IMR-90 (cell line): ENCODE data around the gene MAPK10. TPM values are rescaled to one million over a fixed set of nuclear protein-coding genes. Genes with fewer than 3 reads are reported as not detected.

ENCODE experiments used
- ATAC-seq: fragments of 200-7000 bp; cut with Tn5 transposase; 2 replicates; pipeline ENCODE4 v1.9.1; 2020; ENCODE audit warnings: low read depth, mild to moderate bottlenecking, moderate library complexity
- BruUV-seq: library from RNA; stranded (reverse); fragments of 400-500 nt; replicated peaks from 2 replicates; lab custom pipeline; 2021; lab: Mats Ljungman, UMichigan
- CTCF ChIA-PET: fragments of 300-600 bp; formaldehyde crosslinking; extraction: SDS; loops from one replicate; lab custom pipeline; 2021; ENCODE audit warnings: antibody characterized with exemption; lab: Yijun Ruan, JAX
- POLR2A ChIA-PET: fragments of 300-600 bp; sonication (Branson Sonifier 250); formaldehyde crosslinking; loops from one replicate; lab custom pipeline; 2022; ENCODE audit warnings: antibody characterized with exemption; ENCODE audit not compliant: unreplicated experiment; lab: Charles Lee
- DNase-seq: peaks from one replicate; pipeline ENCODE4 v3.0.0; 2013
- H2AFZ ChIP-seq: replicated peaks from 2 replicates; pipeline ENCODE3; 2013; ENCODE audit warnings: low read length, mild to moderate bottlenecking; ENCODE audit not compliant: poor library complexity
- H2AK5ac ChIP-seq: 2 replicates; pipeline ENCODE4 v1.6.1; 2013; ENCODE audit warnings: low read depth, low read length, inconsistent platforms
- H2AK9ac ChIP-seq: replicated peaks from 2 replicates; pipeline ENCODE3; 2013; ENCODE audit warnings: mild to moderate bottlenecking, low read depth, low read length, moderate library complexity; ENCODE audit not compliant: poor library complexity
- H2BK120ac ChIP-seq: 2 replicates; pipeline ENCODE4 v1.6.1; 2013; ENCODE audit warnings: low read depth, low read length, inconsistent platforms
- H2BK15ac ChIP-seq: 3 replicates; pipeline ENCODE4 v1.6.1; 2013; ENCODE audit warnings: low read depth, low read length, inconsistent platforms
- H2BK20ac ChIP-seq: 2 replicates; pipeline ENCODE4 v1.6.1; 2013; ENCODE audit warnings: low read depth, mild to moderate bottlenecking, inconsistent platforms, low read length, moderate library complexity
- H2BK5ac ChIP-seq: 2 replicates; pipeline ENCODE4 v1.6.1; 2013; ENCODE audit warnings: mild to moderate bottlenecking, low read depth, low read length, inconsistent platforms; ENCODE audit not compliant: poor library complexity, severe bottlenecking
- H3K14ac ChIP-seq: replicated peaks from 2 replicates; pipeline ENCODE4 v1.6.1; 2013; ENCODE audit warnings: low read depth, low read length, inconsistent platforms
- H3K18ac ChIP-seq: 2 replicates; pipeline ENCODE4 v1.6.1; 2013; ENCODE audit warnings: low read depth, low read length, control low read depth
- H3K23ac ChIP-seq: 2 replicates; pipeline ENCODE4 v1.6.1; 2013; ENCODE audit warnings: low read depth, low read length, inconsistent platforms
- H3K27ac ChIP-seq: 2 replicates; pipeline ENCODE4 v1.5.1; 2013; ENCODE audit warnings: mild to moderate bottlenecking, control low read depth, low read length; ENCODE audit not compliant: insufficient read depth
- H3K27me3 ChIP-seq: 2 replicates; pipeline ENCODE4 v1.6.1; 2013; ENCODE audit warnings: low read length; ENCODE audit not compliant: control insufficient read depth, insufficient read depth
- H3K36me3 ChIP-seq: 2 replicates; pipeline ENCODE4 v1.6.1; 2013; ENCODE audit warnings: low read length, mixed read lengths; ENCODE audit not compliant: control insufficient read depth, insufficient read depth
- H3K4ac ChIP-seq: 2 replicates; pipeline ENCODE4 v1.6.1; 2013; ENCODE audit warnings: low read depth, low read length, inconsistent platforms
- H3K4me1 ChIP-seq: 2 replicates; pipeline ENCODE4 v1.6.1; 2013; ENCODE audit warnings: low read length, mixed read lengths; ENCODE audit not compliant: control insufficient read depth, insufficient read depth
- H3K4me2 ChIP-seq: 2 replicates; pipeline ENCODE4 v1.6.1; 2013; ENCODE audit warnings: low read depth, mild to moderate bottlenecking, control low read depth, low read length, moderate library complexity
- H3K4me3 ChIP-seq: 2 replicates; pipeline ENCODE4 v1.5.1; 2013; ENCODE audit warnings: low read depth, mild to moderate bottlenecking, control low read depth, low read length, moderate library complexity; ENCODE audit not compliant: insufficient read depth
- H3K56ac ChIP-seq: 2 replicates; pipeline ENCODE4 v1.6.1; 2013; ENCODE audit warnings: low read length, inconsistent platforms; ENCODE audit not compliant: insufficient read depth; ENCODE audit errors: extremely low read depth
- H3K79me1 ChIP-seq, 2 experiments: 2 replicates each; pipeline ENCODE4 v1.6.1; 2013; ENCODE audit warnings: low read length in 2 of 2, inconsistent platforms in 1 of 2, low read depth in 1 of 2
- H3K9ac ChIP-seq: 2 replicates; pipeline ENCODE4 v1.6.1; 2013; ENCODE audit warnings: low read depth, low read length, control low read depth
- H3K9me1 ChIP-seq: 2 replicates; pipeline ENCODE4 v1.6.1; 2013; ENCODE audit warnings: low read length, inconsistent platforms; ENCODE audit not compliant: insufficient read depth
- H3K9me3 ChIP-seq: 2 replicates; pipeline ENCODE4 v1.6.1; 2013; ENCODE audit warnings: low read length; ENCODE audit not compliant: control insufficient read depth, insufficient read depth
- H4K20me1 ChIP-seq: 2 replicates; pipeline ENCODE4 v1.6.1; 2013; ENCODE audit warnings: low read length, inconsistent platforms; ENCODE audit not compliant: insufficient read depth
- H4K5ac ChIP-seq: 2 replicates; pipeline ENCODE4 v1.6.1; 2013; ENCODE audit warnings: mild to moderate bottlenecking, low read depth, low read length, control low read depth
- H4K8ac ChIP-seq, 2 experiments: 2 replicates each; pipeline ENCODE4 v1.6.1; 2013; ENCODE audit warnings: low read depth in 2 of 2, low read length in 2 of 2, control low read depth in 1 of 2, inconsistent platforms in 1 of 2
- H4K91ac ChIP-seq: 2 replicates; pipeline ENCODE4 v1.6.1; 2013; ENCODE audit warnings: low read depth, low read length, inconsistent platforms; ENCODE audit not compliant: insufficient read depth
- BHLHE40 ChIP-seq: fragments of 150-350 bp; IDR thresholded peaks from 2 replicates; pipeline ENCODE4 v1.6.1; 2016; ENCODE audit warnings: mild to moderate bottlenecking, low read depth, low read length
- CEBPB ChIP-seq: IDR thresholded peaks from 2 replicates; pipeline ENCODE4 v1.6.1; 2012; ENCODE audit warnings: low read depth, low read length, improper control_type of control experiment
- CHD1 ChIP-seq: IDR thresholded peaks from 2 replicates; pipeline ENCODE4 v1.6.1; 2012; ENCODE audit warnings: low read depth, low read length, improper control_type of control experiment
- FOS ChIP-seq: fragments of 150-350 bp; IDR thresholded peaks from 2 replicates; pipeline ENCODE4 v1.6.1; 2016; ENCODE audit warnings: low read depth, low read length
- MAFK ChIP-seq: IDR thresholded peaks from 2 replicates; pipeline ENCODE4 v1.6.1; 2012; ENCODE audit warnings: low read depth, low read length, improper control_type of control experiment
- MAZ ChIP-seq: IDR thresholded peaks from 2 replicates; pipeline ENCODE4 v1.6.1; 2012; ENCODE audit warnings: low read depth, mild to moderate bottlenecking, low read length, improper control_type of control experiment, moderate library complexity, borderline replicate concordance
- MXI1 ChIP-seq: IDR thresholded peaks from 2 replicates; pipeline ENCODE4 v1.6.1; 2012; ENCODE audit warnings: low read depth, mild to moderate bottlenecking, low read length, moderate library complexity, borderline replicate concordance
- NFE2L2 ChIP-seq: fragments of 150-350 bp; IDR thresholded peaks from 2 replicates; pipeline ENCODE4 v1.6.1; 2016; ENCODE audit warnings: low read depth, mild to moderate bottlenecking, low read length
- POLR2A ChIP-seq: IDR thresholded peaks from 2 replicates; pipeline ENCODE4 v1.6.1; 2012; ENCODE audit warnings: mild to moderate bottlenecking, low read depth, low read length
- RAD21 ChIP-seq: IDR thresholded peaks from 2 replicates; pipeline ENCODE4 v1.6.1; 2012; ENCODE audit warnings: low read length, improper control_type of control experiment
- RCOR1 ChIP-seq: IDR thresholded peaks from 2 replicates; pipeline ENCODE4 v1.6.1; 2012; ENCODE audit warnings: mild to moderate bottlenecking, low read length, improper control_type of control experiment; ENCODE audit not compliant: insufficient replicate concordance
- RFX5 ChIP-seq: IDR thresholded peaks from 2 replicates; pipeline ENCODE4 v1.8.0; 2012; ENCODE audit warnings: low read depth, mild to moderate bottlenecking, low read length, moderate library complexity
- SMC3 ChIP-seq: fragments of 150-350 bp; IDR thresholded peaks from 2 replicates; pipeline ENCODE4 v1.6.1; 2016; ENCODE audit warnings: low read depth, mild to moderate bottlenecking, antibody characterized with exemption, low read length, moderate library complexity
- WGBS, 2 experiments: methylation state at CpG; one replicate each; pipeline versions ENCODE4 v1.1.5 to v1.1.7; 2013; ENCODE audit warnings: missing lambda C conversion rate in 2 of 2; ENCODE audit not compliant: insufficient read length in 1 of 2; ENCODE audit errors: extremely low coverage in 2 of 2; 5-methylcytosine and 5-hydroxymethylcytosine counted together
- dilution Hi-C: fragments of 300-500 bp; cut with HindIII; formaldehyde crosslinking; loops from one replicate; pipeline ENCODE4 v1.14.3; 2018; ENCODE audit warnings: low sequenced_read_pairs; ENCODE audit not compliant: unreplicated experiment
- in situ Hi-C: fragments of 300-500 bp; cut with MboI; formaldehyde crosslinking; loops from 3 replicates; pipeline ENCODE4 v1.14.3; 2019; ENCODE audit warnings: low sequenced_read_pairs, inconsistent platforms, mixed read lengths
- intact Hi-C: fragments of 100-400 bp; cut with micrococcal nuclease; formaldehyde crosslinking; loops from 2 replicates; pipeline ENCODE4 v1.10.0; 2022
- polyA plus RNA-seq, 3 experiments: library from polyadenylated mRNA; depleted of rRNA; stranded (reverse); fragments of >200 nt; gene quantifications; 2 replicates each; pipeline ENCODE4 v1.2.3, GENCODE V29; 2012; ENCODE audit warnings: low replicate concordance in 1 of 3
- total RNA-seq: library from RNA; depleted of rRNA; stranded (reverse); fragments of >200 nt; gene quantifications from 2 replicates; pipeline ENCODE4 v1.2.3, GENCODE V29; 2012
- TF ChIP-seq, protein P1 (sequence below): conservative IDR thresholded peaks from 2 replicates; pipeline ENCODE4 v1.5.1; 2012; ENCODE audit warnings: mild to moderate bottlenecking, low read depth, low read length, improper control_type of control experiment
- TF ChIP-seq, protein P2 (sequence below): fragments of 150-350 bp; IDR thresholded peaks from 2 replicates; pipeline ENCODE4 v1.6.1; 2017; ENCODE audit warnings: mild to moderate bottlenecking, antibody characterized with exemption, low read length, low read depth
- TF ChIP-seq, protein P3 (sequence below): fragments of 150-350 bp; IDR thresholded peaks from 2 replicates; pipeline ENCODE4 v1.6.1; 2016; ENCODE audit warnings: low read depth, mild to moderate bottlenecking, low read length, moderate library complexity, borderline replicate concordance

MAPK10 gene
- total and polyA plus RNA-seq, 2 of the 4 experiments (the other 2 are of a cell fraction) = 2.8 to 6.5 TPM

- no peak overlapping the region for H3K18ac ChIP-seq
- no peak overlapping the region for H2BK120ac ChIP-seq
- H3K4me2 ChIP-seq = no peak overlapping the region
- in situ Hi-C loops = no loop called here
- dilution Hi-C loops = no loop called here
- no peak overlapping the region for H2AK5ac ChIP-seq
- no peak overlapping the region for H4K91ac ChIP-seq
- H4K20me1 ChIP-seq = no peaks in the 10 kb centered on the region
- H3K23ac ChIP-seq = no peak overlapping the region
- no CpG with 5 or more reads among the region's 2 CpGs for WGBS, 2 experiments
- DNase-seq (no peak), ATAC-seq (no peak)
- H2BK15ac ChIP-seq = no peak overlapping the region
- no peaks in the 10 kb centered on the region for H3K36me3 ChIP-seq
- H3K27ac ChIP-seq = no peak overlapping the region
- CTCF ChIA-PET = no interaction called here
- no peaks in the 10 kb centered on the region for H3K79me1 ChIP-seq
- TF ChIP-seq MXI1 (no peak), CHD1 (no peak), RCOR1 (no peak), FOS (no peak), POLR2A (no peak), SMC3 (no peak), RAD21 (no peak), RFX5 (no peak), CEBPB (no peak), MAZ (no peak), MAFK (no peak), NFE2L2 (no peak), BHLHE40 (no peak)
- TF ChIP-seq, protein P1, sequence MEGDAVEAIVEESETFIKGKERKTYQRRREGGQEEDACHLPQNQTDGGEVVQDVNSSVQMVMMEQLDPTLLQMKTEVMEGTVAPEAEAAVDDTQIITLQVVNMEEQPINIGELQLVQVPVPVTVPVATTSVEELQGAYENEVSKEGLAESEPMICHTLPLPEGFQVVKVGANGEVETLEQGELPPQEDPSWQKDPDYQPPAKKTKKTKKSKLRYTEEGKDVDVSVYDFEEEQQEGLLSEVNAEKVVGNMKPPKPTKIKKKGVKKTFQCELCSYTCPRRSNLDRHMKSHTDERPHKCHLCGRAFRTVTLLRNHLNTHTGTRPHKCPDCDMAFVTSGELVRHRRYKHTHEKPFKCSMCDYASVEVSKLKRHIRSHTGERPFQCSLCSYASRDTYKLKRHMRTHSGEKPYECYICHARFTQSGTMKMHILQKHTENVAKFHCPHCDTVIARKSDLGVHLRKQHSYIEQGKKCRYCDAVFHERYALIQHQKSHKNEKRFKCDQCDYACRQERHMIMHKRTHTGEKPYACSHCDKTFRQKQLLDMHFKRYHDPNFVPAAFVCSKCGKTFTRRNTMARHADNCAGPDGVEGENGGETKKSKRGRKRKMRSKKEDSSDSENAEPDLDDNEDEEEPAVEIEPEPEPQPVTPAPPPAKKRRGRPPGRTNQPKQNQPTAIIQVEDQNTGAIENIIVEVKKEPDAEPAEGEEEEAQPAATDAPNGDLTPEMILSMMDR = no peak
- TF ChIP-seq, protein P2, sequence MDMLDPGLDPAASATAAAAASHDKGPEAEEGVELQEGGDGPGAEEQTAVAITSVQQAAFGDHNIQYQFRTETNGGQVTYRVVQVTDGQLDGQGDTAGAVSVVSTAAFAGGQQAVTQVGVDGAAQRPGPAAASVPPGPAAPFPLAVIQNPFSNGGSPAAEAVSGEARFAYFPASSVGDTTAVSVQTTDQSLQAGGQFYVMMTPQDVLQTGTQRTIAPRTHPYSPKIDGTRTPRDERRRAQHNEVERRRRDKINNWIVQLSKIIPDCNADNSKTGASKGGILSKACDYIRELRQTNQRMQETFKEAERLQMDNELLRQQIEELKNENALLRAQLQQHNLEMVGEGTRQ = no peak
- TF ChIP-seq, protein P3, sequence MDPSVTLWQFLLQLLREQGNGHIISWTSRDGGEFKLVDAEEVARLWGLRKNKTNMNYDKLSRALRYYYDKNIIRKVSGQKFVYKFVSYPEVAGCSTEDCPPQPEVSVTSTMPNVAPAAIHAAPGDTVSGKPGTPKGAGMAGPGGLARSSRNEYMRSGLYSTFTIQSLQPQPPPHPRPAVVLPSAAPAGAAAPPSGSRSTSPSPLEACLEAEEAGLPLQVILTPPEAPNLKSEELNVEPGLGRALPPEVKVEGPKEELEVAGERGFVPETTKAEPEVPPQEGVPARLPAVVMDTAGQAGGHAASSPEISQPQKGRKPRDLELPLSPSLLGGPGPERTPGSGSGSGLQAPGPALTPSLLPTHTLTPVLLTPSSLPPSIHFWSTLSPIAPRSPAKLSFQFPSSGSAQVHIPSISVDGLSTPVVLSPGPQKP = no peak
- H3K9me3 ChIP-seq = no peaks in the 10 kb centered on the region
- H3K4ac ChIP-seq = no peak overlapping the region
- no peak overlapping the region for H3K9ac ChIP-seq
- H4K8ac ChIP-seq = no peak overlapping the region
- H3K56ac ChIP-seq = no peak overlapping the region
- H3K14ac ChIP-seq = no peak overlapping the region
- H2AK9ac ChIP-seq = no peak overlapping the region
- H3K4me1 ChIP-seq = no peaks in the 10 kb centered on the region
- H2AFZ ChIP-seq = no peak overlapping the region
- no peaks in the 10 kb centered on the region for H3K9me1 ChIP-seq
- no peak overlapping the region for H3K4me3 ChIP-seq
- no peak overlapping the region for H2BK5ac ChIP-seq
- H2BK20ac ChIP-seq = no peak overlapping the region
- intact Hi-C loops = no loop called here
- H4K5ac ChIP-seq = no peak overlapping the region
- no TSS peak for BruUV-seq
- H3K27me3 ChIP-seq = no peaks in the 10 kb centered on the region
- POLR2A ChIA-PET = no interaction called here
Observed at GRCh38 chr4:86256086-86256485, 103.8 kb downstream of the MAPK10 start.
